ENCODE results near the gene C21orf91. TPM values are rescaled to one million over a fixed set of nuclear protein-coding genes. Genes with fewer than 3 reads are reported as not detected.

The C21orf91 gene
- total RNA-seq, 1 donor from 2014 or later, result 27.3 TPM

DNA sequence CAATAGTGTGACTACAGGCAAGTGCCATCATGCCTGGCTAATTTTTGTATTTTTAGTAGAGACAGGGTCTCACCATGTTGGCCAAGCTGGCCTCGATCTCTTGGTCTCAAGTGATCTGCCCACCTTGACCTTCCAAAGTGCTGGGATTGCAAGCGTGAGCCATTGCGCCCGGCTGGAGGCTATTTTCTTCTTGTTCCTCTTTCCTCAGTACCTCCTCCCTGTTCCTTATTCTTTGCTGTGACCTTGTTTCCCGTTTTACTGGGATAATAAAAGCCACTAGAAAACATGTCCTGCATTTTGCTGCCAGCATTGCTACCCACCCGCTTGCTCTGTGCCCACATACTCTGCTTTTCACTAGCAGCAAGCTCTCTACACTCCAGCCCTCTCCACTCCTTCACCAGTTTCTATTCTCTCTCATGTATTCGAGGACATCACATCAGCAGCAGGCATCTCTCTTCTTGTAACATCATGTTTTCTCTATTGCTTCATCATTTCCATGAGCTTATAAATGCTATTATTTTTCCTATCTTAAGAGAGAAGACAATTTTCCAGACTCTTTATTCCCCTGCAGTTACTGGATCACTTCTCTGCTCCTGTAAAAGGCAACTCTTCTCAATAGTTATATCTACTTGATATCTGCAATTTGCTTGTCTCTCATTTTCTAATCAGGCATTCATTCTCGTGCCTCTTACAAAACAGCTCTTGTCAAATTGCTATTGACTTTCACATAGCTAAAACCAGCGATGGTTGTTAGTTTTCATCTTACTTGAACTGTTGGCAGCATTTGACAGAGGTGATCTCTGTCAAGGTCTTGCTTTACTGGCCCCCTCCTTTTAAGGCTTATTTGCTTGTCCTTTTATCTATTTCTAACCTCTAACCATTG lies 34.5 kb upstream of the C21orf91 start:
- Mint-ChIP-seq H3K9me3 (no peaks in the 10 kb centered on the region), H3K27me3 (ENCODE audit: low read depth) (no peaks in the 10 kb centered on the region), H3K36me3 (ENCODE audit: low read depth) (no peaks in the 10 kb centered on the region), H3K4me3 (no peak overlapping the region), H3K27ac (ENCODE audit: unreplicated experiment) (no peak overlapping the region), H3K4me1 (peaks cover 1% of the 10 kb centered on the region)
- no peak for TF ChIP-seq CTCF (conservative IDR thresholded peaks at IDR 0.05)
- no peak for DNase-seq (ENCODE audit: low read depth, low spot score)

GRCh38 chr21:17848228-17848627 lies 29.1 kb upstream of the C21orf91 start:
- no peaks in the 10 kb centered on the region for H3K27me3 Mint-ChIP-seq (ENCODE audit: low read depth)
- DNase-seq (ENCODE audit: low read depth, low spot score), result no peak
- no peaks in the 10 kb centered on the region for H3K4me1 Mint-ChIP-seq
- H3K36me3 Mint-ChIP-seq (ENCODE audit: low read depth), result no peaks in the 10 kb centered on the region
- H3K4me3 Mint-ChIP-seq, result no peak overlapping the region
- H3K27ac Mint-ChIP-seq (ENCODE audit: unreplicated experiment), result no peak overlapping the region
- no peaks in the 10 kb centered on the region for H3K9me3 Mint-ChIP-seq
- no peak for TF ChIP-seq CTCF (conservative IDR thresholded peaks at IDR 0.05)

GRCh38 chr21:17841103-17841502 lies 21.9 kb upstream of the C21orf91 start:
- no peaks in the 10 kb centered on the region for H3K36me3 Mint-ChIP-seq (ENCODE audit: low read depth)
- TF ChIP-seq CTCF (conservative IDR thresholded peaks at IDR 0.05), result no peak
- no peak overlapping the region for H3K4me3 Mint-ChIP-seq
- no peaks in the 10 kb centered on the region for H3K4me1 Mint-ChIP-seq
- H3K27me3 Mint-ChIP-seq (ENCODE audit: low read depth), result no peaks in the 10 kb centered on the region
- no peaks in the 10 kb centered on the region for H3K9me3 Mint-ChIP-seq
- no peak for DNase-seq (ENCODE audit: low read depth, low spot score)
- no peak overlapping the region for H3K27ac Mint-ChIP-seq (ENCODE audit: unreplicated experiment)

DNA sequence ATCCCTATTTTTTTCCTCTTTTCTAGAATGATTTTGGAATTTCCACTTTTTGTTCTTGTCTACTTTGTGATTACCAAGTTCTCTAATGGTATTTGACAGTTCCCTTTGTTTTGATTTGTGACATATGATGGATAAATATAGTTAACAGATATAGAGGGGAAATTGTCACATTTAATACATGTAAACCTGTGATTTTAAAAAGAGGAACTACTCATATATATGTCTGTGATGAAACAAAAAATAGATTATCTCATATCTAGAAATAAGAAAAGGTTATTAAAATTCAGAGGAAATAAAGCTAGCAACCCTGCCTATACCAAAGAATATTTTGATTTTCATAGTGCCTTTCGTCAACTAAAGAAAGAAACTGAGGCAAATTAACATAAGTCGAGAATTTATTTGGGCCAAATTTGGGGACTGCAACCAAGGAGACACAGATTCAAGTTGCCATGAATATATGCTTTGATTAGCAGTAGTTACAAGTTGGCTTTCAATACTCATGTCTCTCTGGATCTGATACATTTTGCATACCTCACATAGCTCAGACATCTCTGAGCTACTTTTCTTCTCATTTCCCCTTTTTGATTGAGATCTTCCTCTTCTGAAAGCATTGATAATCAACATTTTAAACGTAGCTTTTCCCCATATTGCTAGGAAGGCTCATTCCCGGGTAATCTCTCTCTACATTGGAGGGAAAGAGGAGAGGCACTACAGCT lies 15.6 kb upstream of the C21orf91 start:
- TF ChIP-seq CTCF (conservative IDR thresholded peaks at IDR 0.05), result no peak
- H3K4me3 Mint-ChIP-seq, result no peak overlapping the region
- no peaks in the 10 kb centered on the region for H3K4me1 Mint-ChIP-seq
- H3K27ac Mint-ChIP-seq (ENCODE audit: unreplicated experiment), result no peak overlapping the region
- DNase-seq (ENCODE audit: low read depth, low spot score), result no peak
- peaks cover 6% of the 10 kb centered on the region for H3K9me3 Mint-ChIP-seq
- no peaks in the 10 kb centered on the region for H3K36me3 Mint-ChIP-seq (ENCODE audit: low read depth)
- no peaks in the 10 kb centered on the region for H3K27me3 Mint-ChIP-seq (ENCODE audit: low read depth)

GRCh38 chr21:17829472-17829871 lies 10.3 kb upstream of the C21orf91 start:
- DNase-seq (ENCODE audit: low read depth, low spot score), result no peak
- Mint-ChIP-seq H3K4me3 (no peak overlapping the region), H3K4me1 (no peaks in the 10 kb centered on the region), H3K27me3 (ENCODE audit: low read depth) (no peaks in the 10 kb centered on the region), H3K36me3 (ENCODE audit: low read depth) (no peaks in the 10 kb centered on the region), H3K27ac (ENCODE audit: unreplicated experiment) (no peak overlapping the region), H3K9me3 (peaks cover 3% of the 10 kb centered on the region)
- TF ChIP-seq CTCF (conservative IDR thresholded peaks at IDR 0.05), result no peak
